ENCODE measurements around the gene PRIMA1. TPM values are rescaled to one million over a fixed set of nuclear protein-coding genes. Genes with fewer than 3 reads are reported as not detected.

The PRIMA1 gene
- total RNA-seq, 1 experiment from 2014 or later: not detected

- no peaks in the 10 kb centered on the region for H3K27me3 ChIP-seq
- H3K9me3 ChIP-seq: no peaks in the 10 kb centered on the region
- no peak overlapping the region for H3K4me3 ChIP-seq
- peak; percentile 49 for DNase-seq
- no peaks in the 10 kb centered on the region for H3K36me3 ChIP-seq
Observed at GRCh38 chr14:93712838-93713724, 75.2 kb downstream of the PRIMA1 start.

DNA sequence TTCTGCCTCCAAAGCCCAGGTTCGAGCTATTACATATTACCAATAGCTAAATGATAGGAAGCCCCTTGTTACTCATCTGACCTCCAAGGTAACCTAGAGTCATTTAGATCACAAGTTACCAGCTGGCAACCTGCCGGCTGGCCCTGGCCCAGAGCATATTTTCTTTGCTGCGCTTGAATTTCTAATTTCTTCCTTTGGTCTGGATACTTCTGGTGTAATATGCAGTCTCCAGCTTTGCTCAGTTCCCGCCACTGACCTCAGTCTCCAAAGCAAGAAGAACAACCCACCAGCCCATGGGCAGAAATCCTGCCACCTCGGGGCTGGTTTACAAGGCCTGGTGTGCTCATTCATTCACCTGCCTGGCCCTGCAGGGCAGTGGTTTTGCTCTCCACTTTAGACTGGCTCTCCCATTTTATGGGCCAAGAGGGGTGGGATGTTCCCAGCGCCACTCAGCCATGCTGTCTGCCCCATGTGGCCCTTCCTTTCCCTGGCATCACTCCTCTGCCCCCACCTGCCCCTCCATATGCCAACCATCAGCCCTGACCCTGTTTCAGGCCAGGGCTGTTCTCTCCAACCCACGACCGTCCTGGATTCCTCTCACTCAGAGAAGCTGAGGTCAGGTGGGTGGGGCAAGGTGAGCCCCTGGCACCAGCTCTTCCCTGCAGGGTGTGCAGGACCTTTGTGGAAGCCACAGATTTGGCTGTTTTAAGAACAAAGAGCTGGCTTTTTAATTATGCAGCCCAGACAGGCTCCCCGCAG is 76.0 kb downstream of the PRIMA1 start:
- H3K4me3 ChIP-seq: no peak overlapping the region
- no peak for DNase-seq
- no peaks in the 10 kb centered on the region for H3K27me3 ChIP-seq
- H3K9me3 ChIP-seq: no peaks in the 10 kb centered on the region
- H3K36me3 ChIP-seq: no peaks in the 10 kb centered on the region

DNA sequence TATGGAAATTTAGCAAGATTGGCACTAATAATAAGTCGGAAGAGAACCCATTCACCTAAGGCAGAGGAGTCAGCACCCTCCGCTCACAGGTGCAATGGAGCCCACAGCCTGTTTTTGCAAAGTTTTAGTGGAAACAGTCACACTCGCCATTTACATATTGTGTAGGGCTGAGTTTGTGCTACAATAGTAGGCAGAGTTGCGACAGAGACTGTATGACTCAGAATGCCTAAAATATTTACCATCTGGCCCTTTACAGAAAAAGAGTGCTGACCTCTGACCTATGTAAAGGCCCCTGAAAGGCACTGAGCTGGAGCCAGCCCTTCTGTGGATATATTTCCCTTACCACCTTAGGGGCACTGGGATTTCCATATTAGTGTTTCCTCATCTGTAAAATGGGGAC is 79.0 kb downstream of the PRIMA1 start:
- no peak for DNase-seq

GRCh38 chr14:93708800-93709199 is 79.5 kb downstream of the PRIMA1 start:
- DNase-seq: no peak
- Histone ChIP-seq H3K4me3 (no peak overlapping the region), H3K27me3 (no peaks in the 10 kb centered on the region), H3K9me3 (no peaks in the 10 kb centered on the region), H3K36me3 (no peaks in the 10 kb centered on the region)

More for the DNA sequence above, 79.0 kb downstream of the PRIMA1 start:
- no peaks in the 10 kb centered on the region for H3K36me3 ChIP-seq
- no peak overlapping the region for H3K4me3 ChIP-seq
- H3K9me3 ChIP-seq: no peaks in the 10 kb centered on the region
- H3K27me3 ChIP-seq: no peaks in the 10 kb centered on the region

DNA sequence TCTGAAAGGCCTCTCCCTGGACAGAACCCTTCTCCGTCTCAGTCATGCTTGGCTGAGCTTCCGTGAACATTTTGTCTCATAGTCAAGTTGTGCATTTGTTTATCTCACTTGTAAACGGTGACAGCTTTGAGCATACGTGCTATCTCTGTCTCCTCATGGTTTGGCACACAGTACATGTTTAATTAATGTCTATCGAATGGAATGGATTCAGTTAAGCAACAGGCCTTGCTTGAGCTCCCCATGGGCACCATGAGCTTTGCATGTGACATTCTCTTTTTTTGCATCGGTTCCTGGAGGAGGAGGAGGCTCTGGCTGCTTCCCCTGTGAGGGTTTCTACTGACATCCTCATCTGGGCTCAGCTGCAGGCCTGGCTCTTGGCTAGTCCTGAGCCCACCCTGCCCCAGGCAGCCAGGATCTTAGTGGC is 80.0 kb downstream of the PRIMA1 start:
- Histone ChIP-seq H3K27me3 (no peaks in the 10 kb centered on the region), H3K4me3 (no peak overlapping the region), H3K9me3 (no peaks in the 10 kb centered on the region), H3K36me3 (no peaks in the 10 kb centered on the region)
- DNase-seq: no peak

- Histone ChIP-seq H3K36me3 (no peaks in the 10 kb centered on the region), H3K9me3 (no peaks in the 10 kb centered on the region), H3K4me3 (no peak overlapping the region), H3K27me3 (no peaks in the 10 kb centered on the region)
- no peak for DNase-seq
Observed at GRCh38 chr14:93707475-93707874, 80.8 kb downstream of the PRIMA1 start.

- Histone ChIP-seq H3K4me3 (no peak overlapping the region), H3K9me3 (no peaks in the 10 kb centered on the region), H3K27me3 (no peaks in the 10 kb centered on the region), H3K36me3 (no peaks in the 10 kb centered on the region)
- DNase-seq: no peak
Observed at GRCh38 chr14:93706360-93706955, 81.8 kb downstream of the PRIMA1 start.

DNA sequence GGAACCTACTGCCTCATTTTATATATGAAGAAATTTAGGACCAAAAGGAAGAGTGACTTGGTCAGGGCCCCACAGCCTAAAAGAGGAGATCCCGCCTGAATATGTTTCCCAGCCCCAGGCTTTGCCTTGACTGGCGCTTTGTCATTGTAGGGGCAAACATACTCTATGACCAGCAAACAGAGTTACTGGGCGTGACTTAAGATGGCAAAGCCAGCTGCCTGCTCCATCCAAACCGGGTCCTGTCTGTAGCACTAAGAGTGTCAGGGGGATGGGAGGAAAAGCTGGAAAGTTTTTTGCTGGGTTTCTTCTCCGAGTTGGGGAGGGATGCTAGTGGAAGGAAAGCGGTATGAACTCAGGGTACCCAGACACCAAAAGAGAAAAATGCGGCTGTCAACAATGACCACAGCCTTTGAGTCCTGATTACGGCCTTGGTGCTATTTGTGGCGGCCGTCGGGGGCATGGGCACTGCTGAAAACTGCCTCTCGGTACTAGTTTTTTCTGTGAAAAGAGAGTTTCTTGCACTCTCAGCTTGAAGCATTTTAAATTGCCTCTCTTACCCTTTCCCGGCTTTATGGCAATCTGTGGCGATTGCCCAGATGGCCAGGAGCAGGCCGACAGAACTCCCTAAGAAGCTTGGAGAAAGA is 82.7 kb downstream of the PRIMA1 start:
- no peaks in the 10 kb centered on the region for H3K36me3 ChIP-seq
- no peak for DNase-seq
- no peaks in the 10 kb centered on the region for H3K9me3 ChIP-seq
- no peak overlapping the region for H3K4me3 ChIP-seq
- no peaks in the 10 kb centered on the region for H3K27me3 ChIP-seq

DNA sequence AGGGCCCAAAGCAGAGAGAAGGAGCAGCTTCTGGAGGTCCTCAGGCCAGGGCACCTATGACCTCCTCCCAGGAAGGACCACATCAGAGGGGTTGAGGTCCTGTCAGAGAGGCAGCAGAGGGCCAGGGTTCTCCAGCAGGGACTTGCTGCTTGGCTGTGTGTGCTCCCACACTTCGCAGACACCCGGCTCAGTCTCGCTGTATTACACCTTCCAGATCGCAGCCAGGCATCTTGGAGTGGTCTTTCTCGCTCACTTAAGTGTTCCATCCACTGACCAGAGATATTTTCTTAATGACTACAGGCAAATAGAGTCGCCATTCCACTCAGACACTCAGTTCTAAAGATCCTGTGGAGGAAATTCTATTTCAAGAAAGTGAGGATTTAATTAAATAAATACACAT is 84.3 kb downstream of the PRIMA1 start:
- H3K36me3 ChIP-seq: no peaks in the 10 kb centered on the region
- H3K9me3 ChIP-seq: no peaks in the 10 kb centered on the region
- no peak overlapping the region for H3K4me3 ChIP-seq
- no peak for DNase-seq
- no peaks in the 10 kb centered on the region for H3K27me3 ChIP-seq

DNA sequence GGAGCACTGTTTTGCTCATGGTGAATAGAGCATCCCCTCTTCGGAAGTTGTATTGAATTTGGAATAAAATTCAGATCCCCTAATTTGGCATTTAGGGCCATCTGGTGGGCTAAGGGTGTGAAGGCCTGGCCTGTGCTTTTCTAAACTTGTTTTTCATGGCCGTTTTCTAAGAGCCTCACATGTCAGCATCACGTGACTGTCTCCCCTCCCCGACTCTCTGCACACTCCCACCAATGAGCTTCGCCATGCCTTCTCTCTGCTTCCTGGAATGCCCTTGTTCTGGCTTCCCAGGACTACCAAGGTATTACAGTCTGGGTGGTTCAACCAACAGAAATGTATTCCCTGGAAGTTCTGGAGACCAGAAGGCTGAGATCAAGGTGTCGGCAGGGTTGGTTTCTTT is 85.3 kb downstream of the PRIMA1 start:
- no peaks in the 10 kb centered on the region for H3K36me3 ChIP-seq
- no peak overlapping the region for H3K4me3 ChIP-seq
- DNase-seq: no peak
- H3K27me3 ChIP-seq: no peaks in the 10 kb centered on the region
- no peaks in the 10 kb centered on the region; the same call in 1 of the 2 replicates for H3K9me3 ChIP-seq

DNA sequence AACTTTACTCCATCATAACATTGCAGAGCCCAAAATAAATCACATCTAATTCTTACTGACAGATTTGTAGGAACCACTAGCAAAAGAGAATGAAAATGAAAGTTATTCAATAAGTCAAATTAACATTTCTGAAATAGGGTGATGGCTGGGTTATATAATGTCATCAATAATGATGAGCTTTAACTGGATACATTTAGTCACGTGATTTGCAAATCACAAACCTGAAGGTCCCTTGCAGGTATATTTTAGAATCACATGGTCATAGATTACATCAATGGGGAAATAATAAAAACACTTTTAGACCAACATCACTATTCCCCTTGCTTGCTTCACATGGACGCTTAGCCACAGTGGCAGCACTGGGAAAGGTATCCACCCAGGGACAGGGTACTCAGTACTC is 86.7 kb downstream of the PRIMA1 start:
- Histone ChIP-seq H3K9me3 (no peaks in the 10 kb centered on the region; the same call in 1 of the 2 replicates), H3K36me3 (no peaks in the 10 kb centered on the region), H3K27me3 (no peaks in the 10 kb centered on the region), H3K4me3 (no peak overlapping the region)
- DNase-seq: no peak

DNA sequence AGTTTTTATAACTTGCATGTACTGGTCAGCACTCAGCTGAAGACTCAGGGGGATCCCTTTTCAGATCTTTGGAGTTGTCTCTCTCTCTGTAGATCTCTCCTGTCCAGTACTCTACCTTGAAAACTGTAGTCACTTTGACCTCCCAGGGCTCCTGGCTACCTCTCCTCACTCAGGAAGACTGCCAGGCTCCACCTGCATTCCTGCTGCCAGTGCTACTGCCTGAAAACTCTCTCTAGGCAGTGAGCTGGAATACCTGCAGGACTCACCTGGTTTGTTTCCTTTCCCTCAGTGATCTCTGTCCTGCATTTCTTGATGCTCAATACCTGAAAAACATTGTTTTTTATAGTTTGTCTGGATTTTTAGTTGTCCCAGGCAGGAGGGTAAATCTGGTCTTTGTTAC is 87.4 kb downstream of the PRIMA1 start:
- Histone ChIP-seq H3K27me3 (no peaks in the 10 kb centered on the region), H3K36me3 (no peaks in the 10 kb centered on the region), H3K4me3 (no peak overlapping the region), H3K9me3 (no peaks in the 10 kb centered on the region; the same call in 1 of the 2 replicates)
- no peak for DNase-seq

DNA sequence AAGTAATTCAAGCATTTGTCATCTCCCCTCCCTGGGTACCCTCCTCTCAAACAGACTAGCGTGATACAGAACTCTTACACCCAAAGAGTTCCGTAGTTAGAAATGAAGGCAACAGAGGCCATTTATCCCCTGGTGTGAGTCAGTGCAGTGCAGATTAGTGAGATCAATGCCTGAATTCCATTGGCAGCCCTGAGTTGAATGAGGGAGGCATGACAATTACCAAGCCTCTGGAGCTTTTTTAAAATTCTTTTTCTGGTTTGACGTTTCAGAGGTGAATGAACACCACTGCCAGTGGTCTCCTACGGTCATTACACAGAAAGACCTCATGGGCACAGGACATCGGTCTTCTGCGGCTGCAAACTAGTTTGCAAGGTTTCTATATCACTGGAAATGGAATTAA is 94.4 kb downstream of the PRIMA1 start:
- Histone ChIP-seq H3K36me3 (no peaks in the 10 kb centered on the region), H3K4me3 (no peak overlapping the region), H3K9me3 (no peaks in the 10 kb centered on the region; the same call in 1 of the 2 replicates), H3K27me3 (no peaks in the 10 kb centered on the region)
- DNase-seq: no peak

DNA sequence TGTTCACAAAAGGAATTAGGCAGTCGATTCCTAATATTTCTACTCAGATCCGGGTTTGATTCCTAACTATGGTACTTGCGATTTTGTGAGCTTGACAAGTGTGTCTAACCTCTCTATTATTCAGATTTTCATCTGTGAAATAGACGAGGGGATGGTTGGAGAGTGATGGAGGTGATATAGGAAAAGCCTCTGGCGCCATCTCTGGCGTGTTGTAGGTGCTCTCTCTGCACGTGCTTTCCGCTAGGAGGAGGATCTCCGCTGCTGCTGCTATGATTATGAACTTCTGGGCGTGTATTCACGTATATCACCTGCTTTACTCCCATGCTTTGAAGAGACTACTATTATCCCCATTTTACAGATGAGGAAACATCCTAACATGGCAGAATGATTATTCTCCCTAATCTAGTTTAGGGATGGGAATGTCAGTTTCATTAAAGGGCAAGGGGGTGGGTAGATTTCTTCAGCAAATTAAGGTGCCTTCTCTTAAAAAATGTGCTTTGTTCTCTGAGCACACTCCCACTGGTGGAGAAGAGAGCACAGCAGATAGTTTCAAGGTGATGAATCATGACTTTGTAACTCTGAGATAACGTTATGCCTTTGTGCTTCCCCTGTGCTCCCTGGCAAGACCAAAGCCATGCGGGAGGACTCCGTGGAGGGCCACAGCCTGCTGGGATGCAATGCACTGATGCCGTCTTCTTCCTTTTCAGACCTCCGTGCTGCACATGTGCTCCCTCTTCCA is 97.1 kb downstream of the PRIMA1 start:
- Histone ChIP-seq H3K9me3 (no peaks in the 10 kb centered on the region), H3K27me3 (no peaks in the 10 kb centered on the region), H3K4me3 (no peak overlapping the region), H3K36me3 (no peaks in the 10 kb centered on the region)
- DNase-seq: no peak

DNA sequence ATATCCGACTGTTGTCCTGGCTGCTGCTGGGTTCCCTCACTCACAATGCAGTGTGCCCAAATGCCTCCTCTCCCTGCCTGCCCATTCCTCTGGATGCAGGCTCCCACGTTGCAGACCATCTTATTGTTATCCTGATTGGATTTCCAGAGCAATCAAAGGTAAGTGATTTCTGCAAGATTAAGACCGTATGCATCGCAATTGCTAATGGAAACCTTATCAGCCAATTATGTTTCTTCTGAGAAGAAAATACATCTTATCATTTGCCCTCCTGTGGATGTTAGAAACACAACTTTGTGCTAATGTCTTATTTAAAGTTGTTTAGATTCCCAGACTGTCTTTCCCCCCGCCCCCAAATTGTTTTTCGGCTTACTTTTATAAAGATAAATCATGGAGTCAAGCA is 98.1 kb downstream of the PRIMA1 start:
- Histone ChIP-seq H3K27me3 (no peaks in the 10 kb centered on the region), H3K4me3 (no peak overlapping the region), H3K36me3 (no peaks in the 10 kb centered on the region), H3K9me3 (no peaks in the 10 kb centered on the region)
- no peak for DNase-seq

DNA sequence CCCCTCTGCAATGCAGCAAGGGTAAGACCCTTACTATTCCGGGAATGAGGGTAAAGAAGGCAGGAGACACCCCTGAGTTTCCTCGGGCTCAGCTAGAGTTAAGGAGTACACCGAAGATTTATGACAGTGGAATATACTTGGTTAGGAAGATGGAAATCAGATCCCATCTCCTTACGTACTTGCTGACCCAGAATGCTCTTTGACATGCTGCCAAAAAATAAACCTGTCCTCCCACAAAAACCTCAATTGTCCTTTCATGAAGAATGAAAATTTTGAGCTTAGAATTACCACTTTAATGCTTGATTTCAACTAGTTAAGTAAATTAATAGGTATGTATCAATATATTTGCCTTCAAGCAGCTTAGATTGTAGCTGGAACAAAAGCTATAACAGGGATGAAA is 99.5 kb downstream of the PRIMA1 start:
- DNase-seq: no peak
- H3K9me3 ChIP-seq: no peaks in the 10 kb centered on the region
- no peaks in the 10 kb centered on the region for H3K27me3 ChIP-seq
- H3K4me3 ChIP-seq: no peak overlapping the region
- H3K36me3 ChIP-seq: no peaks in the 10 kb centered on the region

Measured in MG63 (cell line).